Measurements from ENCODE around the gene MGRN1. TPM values are rescaled to one million over a fixed set of nuclear protein-coding genes. Genes with fewer than 3 reads are reported as not detected.

The MGRN1 gene
- total and polyA plus RNA-seq, 2 donors (not counting 1 experiment from before 2014, with no cell fraction given) = 22.7 to 89.2 TPM

GRCh38 chr16:4574919-4575705 lies 49.5 kb upstream of the MGRN1 start:
- Mint-ChIP-seq H3K27me3 (peaks cover 4% of the 10 kb centered on the region), H3K4me1 (no peaks in the 10 kb centered on the region), H3K4me3 (no peak overlapping the region), H3K9me3 (ENCODE audit: insufficient read depth) (no peaks in the 10 kb centered on the region), H3K27ac (no peak overlapping the region)
- WGBS (ENCODE audit: insufficient coverage) = 50% methylated on average over 10 of the region's 11 CpGs
- CTCF ChIA-PET = interaction anchor here (0.9 kb wide), 1 partner anchor 11 kb away, joined by 4 read pairs; no protein-coding TSS in a partner anchor
- H4K20me1 ChIP-seq (ENCODE audit: control insufficient read depth, insufficient read depth, low read length, poor library complexity, severe bottlenecking) = no peaks in the 10 kb centered on the region
- intact Hi-C loops (cut with micrococcal nuclease) = no loop called here
- TF ChIP-seq CTCF (IDR thresholded peaks at IDR 0.05) (no peak), EZH2 (IDR thresholded peaks at IDR 0.05; ENCODE audit: borderline replicate concordance, insufficient read depth, low read depth, low read length, poor library complexity, severe bottlenecking) (no peak)
- H3K27ac ChIP-seq (ENCODE audit: low read length in 2 of 2) = no peak overlapping the region
- H3K4me3 ChIP-seq (ENCODE audit: control extremely low read depth in 1 of 5, extremely low read depth in 1 of 5, insufficient read depth in 1 of 5, low read depth in 2 of 5, low read length in 4 of 5) = no peak overlapping the region
- no peaks in the 10 kb centered on the region for H3K79me2 ChIP-seq (ENCODE audit: control insufficient read depth, insufficient read depth, low read length)
- no peak for ATAC-seq (ENCODE audit: low read depth)
- H3K9me3 ChIP-seq (ENCODE audit: control extremely low read depth in 1 of 3, control insufficient read depth in 2 of 3, insufficient read depth in 1 of 3, low read length in 2 of 3) = no peaks in the 10 kb centered on the region
- H3K36me3 ChIP-seq (replicated peaks in 1 of 2; ENCODE audit: control extremely low read depth in 1 of 2, control insufficient read depth in 1 of 2, extremely low read depth in 1 of 2, insufficient read depth in 2 of 2, low read length in 1 of 2) = no peaks in the 10 kb centered on the region
- H3K9ac ChIP-seq (ENCODE audit: low read length) = no peak overlapping the region
- POLR2A ChIA-PET = no interaction called here
- no peak for DNase-seq
- H3K4me1 ChIP-seq (ENCODE audit: control insufficient read depth in 2 of 2, insufficient read depth in 2 of 2, low read length in 2 of 2) = no peaks in the 10 kb centered on the region
- H3K4me2 ChIP-seq (replicated peaks; ENCODE audit: low read depth, low read length, poor library complexity, severe bottlenecking) = no peak overlapping the region
- H3K27me3 ChIP-seq (replicated peaks in 1 of 4; ENCODE audit: control extremely low read depth in 1 of 4, control insufficient read depth in 3 of 4, insufficient read depth in 4 of 4, low read length in 3 of 4) = no peaks in the 10 kb centered on the region
- H2AFZ ChIP-seq (ENCODE audit: insufficient read depth, low read depth, low read length, poor library complexity, severe bottlenecking) = no peak overlapping the region

GRCh38 chr16:4576008-4576407 lies 48.6 kb upstream of the MGRN1 start:
- H3K9me3 Mint-ChIP-seq (ENCODE audit: insufficient read depth) = no peaks in the 10 kb centered on the region
- Histone ChIP-seq H3K9ac (ENCODE audit: low read length) (no peak overlapping the region), H3K27me3 (replicated peaks in 1 of 4; ENCODE audit: control extremely low read depth in 1 of 4, control insufficient read depth in 3 of 4, insufficient read depth in 4 of 4, low read length in 3 of 4) (no peaks in the 10 kb centered on the region), H3K4me2 (replicated peaks; ENCODE audit: low read depth, low read length, poor library complexity, severe bottlenecking) (no peak overlapping the region), H3K27ac (ENCODE audit: low read length in 2 of 2) (no peak overlapping the region), H3K4me3 (ENCODE audit: control extremely low read depth in 1 of 5, extremely low read depth in 1 of 5, insufficient read depth in 1 of 5, low read depth in 2 of 5, low read length in 4 of 5) (no peak overlapping the region), H3K4me1 (ENCODE audit: control insufficient read depth in 2 of 2, insufficient read depth in 2 of 2, low read length in 2 of 2) (no peaks in the 10 kb centered on the region), H4K20me1 (ENCODE audit: control insufficient read depth, insufficient read depth, low read length, poor library complexity, severe bottlenecking) (no peaks in the 10 kb centered on the region), H3K79me2 (ENCODE audit: control insufficient read depth, insufficient read depth, low read length) (no peaks in the 10 kb centered on the region), H2AFZ (ENCODE audit: insufficient read depth, low read depth, low read length, poor library complexity, severe bottlenecking) (no peak overlapping the region), H3K9me3 (ENCODE audit: control extremely low read depth in 1 of 3, control insufficient read depth in 2 of 3, insufficient read depth in 1 of 3, low read length in 2 of 3) (no peaks in the 10 kb centered on the region), H3K36me3 (replicated peaks in 1 of 2; ENCODE audit: control extremely low read depth in 1 of 2, control insufficient read depth in 1 of 2, extremely low read depth in 1 of 2, insufficient read depth in 2 of 2, low read length in 1 of 2) (no peaks in the 10 kb centered on the region)
- H3K4me1 Mint-ChIP-seq = no peaks in the 10 kb centered on the region
- peaks cover 4% of the 10 kb centered on the region for H3K27me3 Mint-ChIP-seq
- intact Hi-C loops (cut with micrococcal nuclease) = no loop called here
- no peak overlapping the region for H3K27ac Mint-ChIP-seq
- ChIA-PET CTCF (interaction anchor here (0.9 kb wide), 1 partner anchor 10 kb away, joined by 4 read pairs; no protein-coding TSS in a partner anchor), POLR2A (no interaction called here)
- ATAC-seq (ENCODE audit: low read depth) (no peak), DNase-seq (no peak)
- no peak overlapping the region for H3K4me3 Mint-ChIP-seq
- 97% methylated on average over 15 of the region's 15 CpGs for whole genome bisulfite sequencing (ENCODE audit: insufficient coverage)
- TF ChIP-seq EZH2 (IDR thresholded peaks at IDR 0.05; ENCODE audit: borderline replicate concordance, insufficient read depth, low read depth, low read length, poor library complexity, severe bottlenecking) (no peak), CTCF (IDR thresholded peaks at IDR 0.05) (no peak)

Measured in B cell (primary cell).